Activated CD8-positive, alpha-beta T cell treated with anti-CD3 and anti-CD28 coated beads for 36 hours (primary cell): ENCODE data around the gene CDS1. TPM values are rescaled to one million over a fixed set of nuclear protein-coding genes. Genes with fewer than 3 reads are reported as not detected.

Source experiments
- ATAC-seq: fragments of 200-7000 bp; cut with Tn5 transposase; one replicate; pipeline ENCODE4 v1.10.0; 2021; ENCODE audit warnings: mild to moderate bottlenecking, moderate library complexity
- CTCF ChIA-PET: fragments of 350-600 bp; sonication (Branson Sonifier 250); formaldehyde crosslinking; loops from one replicate; lab custom pipeline; 2021; ENCODE audit warnings: antibody characterized with exemption; lab: Charles Lee
- POLR2A ChIA-PET: fragments of 350-600 bp; sonication (Branson Sonifier 250); formaldehyde crosslinking; loops from one replicate; lab custom pipeline; 2021; ENCODE audit warnings: antibody characterized with exemption; lab: Charles Lee
- DNase-seq: peaks from one replicate; pipeline ENCODE4 v3.0.0-alpha.2; 2020
- H3K27ac Mint-ChIP-seq: one replicate; pipeline ENCODE4 v1.8.0; 2021; ENCODE audit warnings: mild to moderate bottlenecking, mixed read lengths
- H3K27me3 Mint-ChIP-seq: one replicate; pipeline ENCODE4 v1.8.0; 2021; ENCODE audit warnings: mixed read lengths
- H3K36me3 Mint-ChIP-seq: one replicate; pipeline ENCODE4 v1.8.0; 2021; ENCODE audit warnings: low read depth, mixed read lengths
- H3K4me1 Mint-ChIP-seq: one replicate; pipeline ENCODE4 v1.8.0; 2021; ENCODE audit warnings: low read depth, mixed read lengths
- H3K4me3 Mint-ChIP-seq: one replicate; pipeline ENCODE4 v1.8.0; 2021; ENCODE audit warnings: mild to moderate bottlenecking, moderate library complexity, mixed read lengths
- H3K9me3 Mint-ChIP-seq: one replicate; pipeline ENCODE4 v1.8.0; 2021; ENCODE audit warnings: mixed read lengths
- intact Hi-C: fragments of 100-400 bp; cut with micrococcal nuclease; formaldehyde crosslinking; loops from one replicate; pipeline ENCODE4 v1.10.0; 2022
- total RNA-seq, 2 experiments: library from RNA; stranded (reverse); gene quantifications; one replicate each; pipeline ENCODE4 v1.2.3, GENCODE V29; 2021
- TF ChIP-seq, protein P1 (sequence below): fragments of 200-600 bp; IDR thresholded peaks from one replicate; pipeline ENCODE4 v1.8.0; 2022; ENCODE audit warnings: antibody characterized with exemption, mild to moderate bottlenecking

CDS1 gene
- total RNA-seq, 2 experiments from 2014 or later, result 0.07 to 0.25 TPM

DNA sequence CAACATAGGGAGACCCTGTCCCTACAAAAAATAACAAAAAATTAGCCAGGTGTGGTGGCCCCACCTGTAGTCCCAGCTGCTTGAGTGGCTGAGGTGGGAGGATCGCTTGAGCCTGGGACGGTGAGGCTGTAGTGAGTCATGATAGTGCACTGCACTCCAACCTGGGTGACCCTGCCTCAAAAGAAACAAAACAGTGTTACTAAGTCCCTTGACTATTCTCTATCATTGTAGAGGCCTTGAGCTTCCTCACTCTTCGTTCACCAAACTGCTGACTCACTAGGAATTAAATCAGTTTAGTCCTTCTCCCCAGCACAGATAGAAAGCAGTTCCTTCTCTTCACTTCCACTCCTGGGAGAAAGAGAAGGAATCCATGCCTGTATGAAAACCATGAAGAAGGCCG is 14.5 kb downstream of the CDS1 start:
- ChIA-PET POLR2A (no interaction called here), CTCF (no interaction called here)
- intact Hi-C loops, result no loop called here
- TF ChIP-seq, protein P1, sequence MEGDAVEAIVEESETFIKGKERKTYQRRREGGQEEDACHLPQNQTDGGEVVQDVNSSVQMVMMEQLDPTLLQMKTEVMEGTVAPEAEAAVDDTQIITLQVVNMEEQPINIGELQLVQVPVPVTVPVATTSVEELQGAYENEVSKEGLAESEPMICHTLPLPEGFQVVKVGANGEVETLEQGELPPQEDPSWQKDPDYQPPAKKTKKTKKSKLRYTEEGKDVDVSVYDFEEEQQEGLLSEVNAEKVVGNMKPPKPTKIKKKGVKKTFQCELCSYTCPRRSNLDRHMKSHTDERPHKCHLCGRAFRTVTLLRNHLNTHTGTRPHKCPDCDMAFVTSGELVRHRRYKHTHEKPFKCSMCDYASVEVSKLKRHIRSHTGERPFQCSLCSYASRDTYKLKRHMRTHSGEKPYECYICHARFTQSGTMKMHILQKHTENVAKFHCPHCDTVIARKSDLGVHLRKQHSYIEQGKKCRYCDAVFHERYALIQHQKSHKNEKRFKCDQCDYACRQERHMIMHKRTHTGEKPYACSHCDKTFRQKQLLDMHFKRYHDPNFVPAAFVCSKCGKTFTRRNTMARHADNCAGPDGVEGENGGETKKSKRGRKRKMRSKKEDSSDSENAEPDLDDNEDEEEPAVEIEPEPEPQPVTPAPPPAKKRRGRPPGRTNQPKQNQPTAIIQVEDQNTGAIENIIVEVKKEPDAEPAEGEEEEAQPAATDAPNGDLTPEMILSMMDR, result no peak
- peak; percentile 30 for ATAC-seq
- Mint-ChIP-seq H3K36me3 (no peaks in the 10 kb centered on the region), H3K4me3 (no peak overlapping the region), H3K4me1 (peaks cover 2% of the 10 kb centered on the region), H3K27me3 (no peaks in the 10 kb centered on the region), H3K9me3 (no peaks in the 10 kb centered on the region), H3K27ac (peak overlapping the region; percentile 55)
- DNase-seq, result no peak

DNA sequence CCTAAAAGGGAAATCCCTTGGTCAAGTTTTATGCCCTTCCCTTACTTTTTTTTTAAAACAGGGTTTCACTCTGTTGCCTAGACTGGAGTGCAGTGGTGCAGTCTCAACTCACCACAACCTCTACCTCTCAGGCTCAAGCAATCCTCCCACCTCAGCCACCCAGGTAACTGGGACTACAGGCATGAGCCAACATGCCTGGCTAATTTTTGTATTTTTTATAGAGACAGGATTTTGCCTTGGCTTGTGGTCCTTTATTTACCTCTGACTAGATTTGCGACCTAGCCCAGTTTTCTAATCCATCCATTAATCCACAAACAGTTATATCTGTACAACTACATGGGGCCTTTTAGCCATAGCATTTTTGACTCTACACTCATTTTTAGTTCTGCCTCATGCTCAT is 23.7 kb downstream of the CDS1 start:
- ChIA-PET CTCF (no interaction called here), POLR2A (no interaction called here)
- TF ChIP-seq, protein P1, result no peak
- DNase-seq, result no peak
- Mint-ChIP-seq H3K4me3 (no peak overlapping the region), H3K27me3 (no peaks in the 10 kb centered on the region), H3K9me3 (no peaks in the 10 kb centered on the region), H3K27ac (no peak overlapping the region), H3K4me1 (no peaks in the 10 kb centered on the region), H3K36me3 (no peaks in the 10 kb centered on the region)
- intact Hi-C loops, result no loop called here
- ATAC-seq, result no peak

DNA sequence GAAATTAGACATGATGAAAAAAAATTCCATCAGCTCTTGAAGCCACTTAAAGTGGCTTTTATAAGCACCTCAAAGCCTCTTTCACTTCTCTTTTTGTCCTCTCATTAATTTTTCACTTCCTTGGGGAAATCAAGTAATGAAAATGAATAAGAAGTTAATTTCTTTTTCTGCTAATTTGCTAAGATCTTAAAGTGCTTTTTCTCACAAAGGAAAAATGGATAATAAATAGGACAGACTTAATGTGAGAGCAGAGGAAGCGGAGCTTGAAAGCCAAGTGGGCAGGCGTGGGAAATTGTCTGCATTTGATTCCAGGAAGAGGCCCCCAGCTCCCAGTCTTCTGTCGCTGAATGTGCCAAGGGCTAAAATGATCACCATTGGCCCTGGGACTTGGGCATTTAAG is 28.6 kb downstream of the CDS1 start:
- ChIA-PET CTCF (no interaction called here), POLR2A (no interaction called here)
- Mint-ChIP-seq H3K4me1 (no peaks in the 10 kb centered on the region), H3K27ac (no peak overlapping the region), H3K36me3 (no peaks in the 10 kb centered on the region), H3K4me3 (no peak overlapping the region), H3K27me3 (no peaks in the 10 kb centered on the region), H3K9me3 (no peaks in the 10 kb centered on the region)
- TF ChIP-seq, protein P1, result no peak
- no peak for DNase-seq
- intact Hi-C loops, result no loop called here
- ATAC-seq, result no peak

DNA sequence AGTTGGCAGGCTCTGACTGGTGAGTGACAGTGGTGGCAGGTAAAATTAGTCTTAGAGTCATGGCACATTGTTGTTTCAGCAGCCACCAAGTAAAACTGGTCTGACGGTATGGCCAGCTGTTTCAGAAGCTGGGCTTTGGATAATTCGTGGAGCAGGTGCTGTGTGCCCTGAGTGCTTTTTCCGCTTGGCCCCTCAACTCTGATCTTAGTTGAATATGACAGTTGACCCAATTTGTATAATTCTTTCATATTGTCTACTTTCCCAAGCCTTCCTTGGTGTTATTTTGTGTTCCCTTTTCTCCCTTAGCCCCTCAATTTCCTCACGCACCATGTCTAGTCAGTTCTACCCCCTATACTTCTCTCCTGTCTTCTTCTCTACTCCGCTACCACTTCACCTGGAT is 32.0 kb downstream of the CDS1 start:
- Mint-ChIP-seq H3K4me3 (no peak overlapping the region), H3K36me3 (no peaks in the 10 kb centered on the region), H3K27me3 (no peaks in the 10 kb centered on the region), H3K4me1 (no peaks in the 10 kb centered on the region), H3K9me3 (no peaks in the 10 kb centered on the region), H3K27ac (no peak overlapping the region)
- DNase-seq (no peak), ATAC-seq (no peak)
- TF ChIP-seq, protein P1, result no peak
- POLR2A ChIA-PET, result no interaction called here
- intact Hi-C loops, result no loop called here
- CTCF ChIA-PET, result no interaction called here

DNA sequence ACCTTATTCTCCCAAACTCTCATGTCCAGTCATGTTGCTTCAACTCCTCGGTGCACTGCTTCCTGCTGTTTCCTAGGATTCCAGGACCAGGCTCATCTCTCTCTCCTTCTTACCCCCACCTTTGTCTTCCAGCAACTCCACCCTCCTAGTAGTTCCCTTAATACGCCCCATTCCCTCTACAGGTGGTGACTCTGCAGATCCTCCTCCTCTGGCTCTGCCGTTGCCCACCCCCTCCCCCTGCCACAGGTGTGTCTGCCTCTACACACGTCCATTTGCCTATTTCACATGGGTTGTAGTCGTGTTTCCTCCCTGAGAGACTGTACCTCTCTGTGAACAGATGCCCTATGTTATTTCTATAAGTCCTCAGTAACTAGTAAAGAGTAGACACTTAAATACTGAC is 32.4 kb downstream of the CDS1 start:
- Mint-ChIP-seq H3K9me3 (no peaks in the 10 kb centered on the region), H3K27me3 (no peaks in the 10 kb centered on the region), H3K4me3 (no peak overlapping the region), H3K36me3 (no peaks in the 10 kb centered on the region), H3K4me1 (no peaks in the 10 kb centered on the region), H3K27ac (no peak overlapping the region)
- ATAC-seq (no peak), DNase-seq (no peak)
- POLR2A ChIA-PET, result no interaction called here
- TF ChIP-seq, protein P1, result no peak
- intact Hi-C loops, result no loop called here
- CTCF ChIA-PET, result no interaction called here
